DMS153 (cell line): ENCODE measurements around the gene POU2AF2.
"Not testable (repeated sequence)": the region's sequence is repeated elsewhere in the genome, so short reads cannot be mapped to it uniquely, and the experiment has no call there.

ENCODE experiments used
- DNase-seq: peaks from one replicate; lab custom pipeline; 2025; lab: John Stamatoyannopoulos, UW

POU2AF2 gene

GRCh38 chr11:111303461-111303860, 57.9 kb downstream of the POU2AF2 start:
- peak; percentile 94 for DNase-seq

DNA sequence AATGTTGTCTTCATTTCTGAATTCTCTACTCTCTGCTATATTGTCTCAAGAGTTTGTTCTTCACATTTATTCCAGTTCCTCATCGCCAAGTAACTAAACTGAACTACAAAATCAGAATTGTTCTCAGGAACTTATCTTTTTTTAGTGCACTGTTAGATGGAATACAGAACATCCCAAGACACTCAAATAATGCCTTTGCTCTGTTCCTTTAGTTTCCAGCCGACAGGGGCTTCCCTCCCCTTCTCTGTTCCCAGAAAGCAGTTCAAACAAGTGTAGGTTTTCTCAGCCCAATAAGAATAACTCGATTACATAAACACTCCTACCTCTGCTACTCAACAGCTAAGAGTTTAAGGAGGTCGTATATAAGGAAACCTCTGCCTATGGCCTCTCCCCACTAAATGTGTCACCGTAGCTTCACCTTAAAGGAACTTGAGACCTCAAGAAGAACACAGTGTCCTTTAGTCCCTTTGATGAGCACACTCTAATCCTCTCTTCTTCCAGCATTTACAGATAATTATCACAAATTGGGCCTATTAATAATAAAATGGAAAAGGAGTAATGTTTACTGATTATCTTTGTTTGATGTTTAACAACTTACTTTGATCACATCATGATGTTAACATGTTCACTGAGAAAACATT, 59.8 kb downstream of the POU2AF2 start:
- no peak for DNase-seq

- DNase-seq = no peak
Observed at GRCh38 chr11:111305876-111306275, 60.4 kb downstream of the POU2AF2 start.

- DNase-seq = no peak
Observed at GRCh38 chr11:111306321-111306720, 60.8 kb downstream of the POU2AF2 start.

DNA sequence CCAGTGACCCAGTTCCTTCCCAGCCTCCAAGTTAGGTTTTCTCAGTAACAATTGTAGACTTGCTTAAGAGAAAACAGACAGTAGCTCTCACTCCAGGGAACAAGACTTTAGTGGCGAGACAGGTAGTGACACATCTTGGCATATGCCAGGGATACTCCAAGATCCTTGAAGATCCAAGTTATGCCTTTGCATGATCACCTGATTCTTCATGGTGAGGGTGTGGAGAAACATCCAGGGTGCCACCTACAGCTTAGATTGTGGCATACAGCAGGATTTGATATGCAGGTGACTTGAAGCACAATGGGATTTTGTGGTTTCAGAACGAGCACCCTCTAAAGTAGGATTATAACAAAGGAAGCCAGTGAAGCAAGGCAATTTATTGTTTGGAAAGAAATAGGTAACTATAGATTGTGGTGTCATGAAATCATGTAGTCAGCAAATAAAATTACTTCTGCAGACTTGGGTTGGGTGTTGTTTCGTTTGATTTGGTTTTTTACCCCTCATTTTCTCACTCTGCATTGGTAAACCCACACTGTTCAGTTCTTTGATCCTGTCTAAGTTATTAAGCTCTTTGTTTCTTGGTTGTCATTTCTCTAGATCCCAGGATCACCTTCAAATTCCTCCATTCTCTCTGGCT, 62.1 kb downstream of the POU2AF2 start:
- DNase-seq = peak; percentile 86

- peak; percentile 88 for DNase-seq
Observed at GRCh38 chr11:111308140-111308539, 62.6 kb downstream of the POU2AF2 start.

DNA sequence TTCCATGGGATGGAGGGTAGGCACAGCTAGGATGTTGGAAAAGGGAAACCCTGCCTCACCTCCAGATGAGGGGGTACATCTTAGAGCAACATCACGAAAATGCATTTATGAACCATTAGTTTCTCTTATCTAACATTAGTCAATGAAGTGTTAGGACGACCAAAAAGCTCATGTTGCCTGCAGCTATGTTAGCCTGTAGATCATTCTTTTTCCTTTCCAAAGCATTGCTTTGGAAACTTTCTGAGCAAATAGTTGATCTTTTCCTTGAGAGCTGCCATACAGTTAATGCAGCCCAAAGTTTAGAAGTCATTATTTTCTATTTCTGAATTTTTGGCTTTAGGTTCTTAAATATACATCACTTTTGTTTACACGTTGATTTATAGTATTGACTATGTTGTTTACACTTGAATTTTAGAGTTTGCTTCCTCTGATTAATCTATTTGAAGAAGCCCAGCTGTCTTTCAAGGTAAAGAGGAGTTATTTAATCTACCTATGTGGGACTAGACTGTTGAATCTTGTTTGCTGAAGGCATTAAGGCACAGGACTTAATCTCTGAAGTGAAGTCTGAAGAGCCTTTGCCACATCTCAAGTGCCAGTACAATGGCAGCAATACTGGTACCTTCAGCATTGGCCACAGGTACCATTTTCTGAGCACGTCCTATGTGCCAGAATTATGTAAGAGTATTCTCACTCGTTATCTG, 63.8 kb downstream of the POU2AF2 start:
- peak; percentile 80 for DNase-seq

- peak; percentile 99 for DNase-seq
Observed at GRCh38 chr11:111310088-111310487, 64.6 kb downstream of the POU2AF2 start.

DNA sequence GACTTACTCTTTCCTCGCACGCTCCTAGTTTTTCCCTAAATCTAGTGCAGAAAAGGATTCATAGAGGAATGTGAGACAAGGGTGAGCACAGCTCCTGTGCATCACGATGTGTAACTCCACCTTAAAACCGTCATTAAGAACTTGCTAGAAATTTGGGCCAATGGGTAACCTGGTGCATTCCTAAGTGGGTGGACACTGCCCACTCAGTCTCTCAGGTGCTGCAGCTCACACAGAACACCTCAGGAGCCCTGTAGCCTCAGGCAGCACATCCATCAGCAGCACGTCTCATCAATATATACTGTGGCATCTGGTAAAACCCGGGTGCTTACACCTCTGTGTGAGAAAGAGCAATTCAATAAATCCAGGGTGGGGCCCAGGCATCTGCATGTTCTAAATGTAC, 65.2 kb downstream of the POU2AF2 start:
- DNase-seq = peak; percentile 39

- DNase-seq = no peak
Observed at GRCh38 chr11:111312076-111312475, 66.6 kb downstream of the POU2AF2 start.

DNA sequence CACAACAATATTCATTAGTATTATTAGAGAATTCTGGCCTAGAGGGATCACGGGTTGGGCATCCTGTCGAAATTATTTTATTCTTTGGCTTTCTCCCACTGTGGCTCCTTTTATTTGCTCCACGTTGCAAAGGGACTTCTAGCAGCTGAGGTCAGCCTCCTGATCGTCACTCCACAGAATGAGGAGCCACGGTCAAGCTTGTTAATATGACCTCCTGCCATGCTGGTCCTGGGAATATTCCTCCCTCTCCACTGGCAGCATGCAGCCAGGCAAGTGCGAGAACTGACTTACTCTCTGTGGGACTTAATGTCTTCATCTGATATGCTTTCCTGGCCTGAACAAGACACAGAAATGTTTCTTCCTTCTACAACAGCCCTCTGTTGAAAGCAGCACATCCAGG, 73.8 kb downstream of the POU2AF2 start:
- no peak for DNase-seq

GRCh38 chr11:111320199-111320598, 74.7 kb downstream of the POU2AF2 start:
- DNase-seq = not testable (repeated sequence)

DNA sequence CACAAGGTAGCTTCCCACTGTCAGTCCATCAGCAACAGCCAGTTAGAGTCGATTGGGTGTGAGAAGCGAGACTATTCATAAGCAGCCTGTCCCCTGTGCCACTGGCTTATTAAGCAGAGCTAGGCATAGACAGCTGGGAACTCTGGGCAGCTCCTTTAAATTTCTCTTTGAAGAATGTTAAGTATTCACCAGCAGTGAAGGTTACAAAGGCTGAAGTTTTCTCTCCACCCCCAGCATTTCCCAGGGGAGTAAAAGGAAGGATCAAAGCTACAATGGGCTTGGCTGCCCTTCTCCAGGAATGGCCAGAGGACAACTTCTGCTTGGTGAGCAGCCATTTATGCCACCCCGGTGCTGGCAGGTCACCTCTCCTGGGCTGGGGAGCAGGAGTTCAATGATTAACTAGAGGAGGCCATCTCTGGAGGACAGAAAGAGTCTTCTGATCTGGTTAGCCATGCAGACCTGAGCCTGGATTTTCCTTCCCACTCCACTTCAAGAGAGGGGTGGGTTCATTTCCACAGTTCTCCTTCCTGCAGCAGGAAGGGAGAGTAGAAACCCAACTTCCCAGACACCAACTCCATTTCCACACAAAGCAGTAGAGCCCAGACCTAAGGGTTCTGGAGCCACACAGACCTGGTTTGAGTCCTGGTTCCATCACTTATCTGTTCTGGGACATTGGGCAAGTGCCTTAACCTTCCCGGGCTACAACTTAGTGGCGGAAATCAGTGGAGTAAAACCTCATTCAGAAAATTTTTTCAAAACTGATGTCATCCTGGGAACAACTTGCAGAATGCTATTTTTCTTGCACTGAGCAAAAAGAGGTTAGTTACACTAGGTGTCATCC, 75.4 kb downstream of the POU2AF2 start:
- no peak for DNase-seq

GRCh38 chr11:111322534-111322933, 77.0 kb downstream of the POU2AF2 start:
- DNase-seq = no peak

- no peak for DNase-seq
Observed at GRCh38 chr11:111324277-111324720, 78.8 kb downstream of the POU2AF2 start.

GRCh38 chr11:111325259-111325658, 79.7 kb downstream of the POU2AF2 start:
- DNase-seq = no peak

DNA sequence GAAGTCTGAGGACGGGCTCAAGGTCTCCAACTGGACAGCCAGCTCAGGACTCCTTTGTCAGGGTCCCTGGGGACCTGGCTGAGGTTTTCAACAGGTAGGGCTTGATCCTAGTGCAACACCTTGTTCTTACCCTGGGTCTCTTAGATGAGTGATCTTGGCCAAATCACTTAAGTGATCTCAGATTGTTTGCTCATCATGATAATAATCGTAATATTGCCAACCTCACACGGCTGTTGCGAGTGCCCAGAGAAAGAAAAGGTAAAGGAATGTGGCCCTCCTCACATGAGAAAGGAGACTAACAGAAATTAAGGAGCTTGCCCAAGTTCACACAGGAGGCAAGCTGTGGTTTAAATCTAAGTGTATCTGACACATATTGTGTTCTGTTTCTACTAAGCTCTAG, 81.3 kb downstream of the POU2AF2 start:
- DNase-seq = no peak

GRCh38 chr11:111327908-111328624, 82.5 kb downstream of the POU2AF2 start:
- DNase-seq = no peak

DNA sequence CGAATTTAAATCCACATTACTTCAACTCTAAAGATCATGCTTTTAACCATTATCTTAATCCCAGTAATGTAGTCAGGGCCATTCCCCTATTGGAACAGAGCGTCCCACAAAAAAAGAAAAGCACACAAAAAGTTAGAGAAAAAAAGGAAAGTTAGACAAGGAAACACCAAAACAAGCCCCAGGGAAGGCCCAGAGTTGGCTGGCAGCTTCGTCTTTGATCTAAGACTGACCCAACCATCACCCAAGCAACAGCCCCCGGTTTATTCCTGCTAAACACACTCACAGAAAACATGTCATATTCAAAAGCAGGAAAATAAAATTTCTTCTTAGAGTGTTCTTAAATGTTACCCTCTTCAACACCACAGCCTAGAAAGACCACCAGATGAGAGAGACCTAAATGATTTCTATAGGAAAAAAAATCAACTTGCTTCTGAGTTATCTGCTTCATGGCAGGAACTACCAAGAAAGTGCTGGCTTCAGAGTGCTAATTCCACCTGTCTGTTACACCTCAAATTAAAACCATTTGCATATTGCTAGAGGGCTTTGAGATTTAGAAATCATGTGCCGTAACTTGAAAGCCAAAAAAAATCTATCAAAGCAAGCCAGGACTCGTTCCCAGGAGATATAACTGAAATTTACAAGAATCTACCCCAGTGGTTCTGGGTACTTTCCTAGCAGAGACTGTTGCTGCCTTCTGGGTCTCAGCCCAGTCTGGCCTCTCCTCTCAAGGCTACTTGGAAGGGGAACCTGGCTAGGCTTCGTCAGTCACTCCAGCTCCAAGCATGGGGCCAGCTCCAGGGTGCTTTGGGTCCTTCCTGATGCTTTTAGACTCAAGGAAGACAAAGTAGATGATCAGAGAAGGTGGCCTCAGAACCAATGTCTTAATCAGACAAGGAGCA, 84.0 kb downstream of the POU2AF2 start:
- no peak for DNase-seq

GRCh38 chr11:111330234-111330893, 84.8 kb downstream of the POU2AF2 start:
- DNase-seq = no peak
